Esophagus (tissue), 2 donors: ENCODE data around the gene NTSR2. TPM values are rescaled to one million over a fixed set of nuclear protein-coding genes. Genes with fewer than 3 reads are reported as not detected.

ENCODE experiments used
- H3K27ac ChIP-seq, 2 donors: one replicate each; pipeline ENCODE4 v1.5.1; 2013; ENCODE audit warnings: low read depth in 2 of 2, mild to moderate bottlenecking in 2 of 2, inconsistent platforms in 1 of 2, low read length in 1 of 2, moderate library complexity in 1 of 2
- H3K27me3 ChIP-seq, 2 donors: one replicate each; pipeline ENCODE4 v1.6.1; 2013; ENCODE audit warnings: low read length in 2 of 2, control low read depth in 1 of 2, mild to moderate bottlenecking in 1 of 2; ENCODE audit not compliant: insufficient read depth in 2 of 2, control insufficient read depth in 1 of 2
- H3K36me3 ChIP-seq, 2 donors: one replicate each; pipeline ENCODE4 v1.6.1; 2013; ENCODE audit warnings: low read length in 1 of 2; ENCODE audit not compliant: control insufficient read depth in 2 of 2, insufficient read depth in 2 of 2
- H3K4me1 ChIP-seq, 2 donors: one replicate each; pipeline ENCODE4 v1.6.1; 2013; ENCODE audit warnings: low read length in 1 of 2; ENCODE audit not compliant: control insufficient read depth in 2 of 2, insufficient read depth in 2 of 2
- H3K4me3 ChIP-seq, 2 donors: one replicate each; pipeline ENCODE4 v1.5.1; 2013; ENCODE audit warnings: low read length in 2 of 2, mild to moderate bottlenecking in 2 of 2, low read depth in 1 of 2, moderate library complexity in 1 of 2
- H3K9me3 ChIP-seq, 2 donors: one replicate each; pipeline ENCODE4 v1.6.1; 2013; ENCODE audit warnings: mild to moderate bottlenecking in 2 of 2, low read depth in 1 of 2, low read length in 1 of 2, moderate library complexity in 1 of 2; ENCODE audit not compliant: control insufficient read depth in 2 of 2, insufficient read depth in 1 of 2
- WGBS, 2 donors: extraction: QIAGEN DNeasy Blood & Tissue Kit; methylation state at CpG; one replicate each; pipeline ENCODE4 v1.1.7; 2013; 5-methylcytosine and 5-hydroxymethylcytosine counted together
- polyA plus RNA-seq, 2 donors: library from polyadenylated mRNA; stranded (reverse); fragments of 200-250 nt; gene quantifications; one replicate each; pipeline ENCODE4 v1.2.3, GENCODE V29; 2013
- donor health status: healthy with polysubstance abuse.
- donor health status: Bipolar disorder and iron deficiency.

NTSR2 gene
- polyA plus RNA-seq, 2 donors: not detected

- Histone ChIP-seq H3K9me3 (no peaks in the 10 kb centered on the region), H3K36me3 (no peaks in the 10 kb centered on the region), H3K27me3 (no peaks in the 10 kb centered on the region), H3K27ac (peak overlapping the region in 1 of 2 donors; percentile 45), H3K4me1 (peaks cover 0 to 5% of the 10 kb centered on the region in 2 donors), H3K4me3 (peak overlapping the region; percentile 16 to 44)
- 68 to 69% methylated on average over 1 of the region's 1 CpG for WGBS, 2 donors
Observed at GRCh38 chr2:11711354-11711716, 41.3 kb upstream of the NTSR2 start.

- WGBS, 2 donors: 21 to 25% methylated on average over 3 of the region's 3 CpGs
- H3K9me3 ChIP-seq: no peaks in the 10 kb centered on the region
- H3K27ac ChIP-seq: peak overlapping the region; percentile 38 to 45
- no peaks in the 10 kb centered on the region for H3K36me3 ChIP-seq
- peak overlapping the region; percentile 16 to 44 for H3K4me3 ChIP-seq
- H3K27me3 ChIP-seq: no peaks in the 10 kb centered on the region
- H3K4me1 ChIP-seq: peaks cover 0 to 3% of the 10 kb centered on the region in 2 donors
Observed at GRCh38 chr2:11710632-11711353, 40.8 kb upstream of the NTSR2 start.

- WGBS, 2 donors: 39 to 44% methylated on average over 3 of the region's 3 CpGs
Observed at GRCh38 chr2:11710210-11710609, 40.2 kb upstream of the NTSR2 start.

GRCh38 chr2:11709293-11709692 lies 39.3 kb upstream of the NTSR2 start:
- no peaks in the 10 kb centered on the region for H3K36me3 ChIP-seq
- H3K27ac ChIP-seq: no peak overlapping the region
- H3K4me1 ChIP-seq: peaks cover 0 to 3% of the 10 kb centered on the region in 2 donors
- 92 to 93% methylated on average over 8 of the region's 8 CpGs for WGBS, 2 donors
- H3K4me3 ChIP-seq: no peak overlapping the region
- no peaks in the 10 kb centered on the region for H3K27me3 ChIP-seq
- H3K9me3 ChIP-seq: no peaks in the 10 kb centered on the region

More at GRCh38 chr2:11710210-11710609, 40.2 kb upstream of the NTSR2 start:
- Histone ChIP-seq H3K36me3 (no peaks in the 10 kb centered on the region), H3K9me3 (no peaks in the 10 kb centered on the region), H3K27ac (peak overlapping the region in 1 of 2 donors; percentile 45), H3K4me3 (no peak overlapping the region), H3K4me1 (peaks cover 0 to 3% of the 10 kb centered on the region in 2 donors), H3K27me3 (no peaks in the 10 kb centered on the region)

- Histone ChIP-seq H3K4me3 (no peak overlapping the region), H3K27ac (no peak overlapping the region), H3K27me3 (no peaks in the 10 kb centered on the region), H3K36me3 (no peaks in the 10 kb centered on the region), H3K9me3 (no peaks in the 10 kb centered on the region), H3K4me1 (peaks cover 0 to 3% of the 10 kb centered on the region in 2 donors)
- 89 to 94% methylated on average over 3 of the region's 3 CpGs for WGBS, 2 donors
Observed at GRCh38 chr2:11708106-11708505, 38.1 kb upstream of the NTSR2 start.

GRCh38 chr2:11705711-11706110 lies 35.7 kb upstream of the NTSR2 start:
- Histone ChIP-seq H3K9me3 (no peaks in the 10 kb centered on the region), H3K4me3 (no peak overlapping the region), H3K4me1 (peaks cover 0 to 6% of the 10 kb centered on the region in 2 donors), H3K27me3 (no peaks in the 10 kb centered on the region), H3K36me3 (no peaks in the 10 kb centered on the region), H3K27ac (no peak overlapping the region)
- 88 to 97% methylated on average over 3 of the region's 3 CpGs for WGBS, 2 donors

- Histone ChIP-seq H3K4me3 (no peak overlapping the region), H3K36me3 (no peaks in the 10 kb centered on the region), H3K9me3 (no peaks in the 10 kb centered on the region), H3K27ac (no peak overlapping the region), H3K4me1 (peaks cover 0 to 10% of the 10 kb centered on the region in 2 donors), H3K27me3 (no peaks in the 10 kb centered on the region)
- 77 to 89% methylated on average over 4 of the region's 4 CpGs for WGBS, 2 donors
Observed at GRCh38 chr2:11705063-11705462, 35.1 kb upstream of the NTSR2 start.

GRCh38 chr2:11703700-11704099 lies 33.7 kb upstream of the NTSR2 start:
- no peak overlapping the region for H3K4me3 ChIP-seq
- peak overlapping the region in 1 of 2 donors; percentile 52 for H3K27ac ChIP-seq
- H3K36me3 ChIP-seq: no peaks in the 10 kb centered on the region
- no peaks in the 10 kb centered on the region for H3K27me3 ChIP-seq
- H3K9me3 ChIP-seq: no peaks in the 10 kb centered on the region
- WGBS, 2 donors: 62 to 68% methylated on average over 1 of the region's 1 CpG
- peaks cover 0 to 10% of the 10 kb centered on the region in 2 donors for H3K4me1 ChIP-seq

GRCh38 chr2:11702946-11703345 lies 33.0 kb upstream of the NTSR2 start:
- peak overlapping the region; percentile 67 to 82 for H3K27ac ChIP-seq
- WGBS, 2 donors: 93 to 95% methylated on average over 2 of the region's 2 CpGs

GRCh38 chr2:11701751-11702301 lies 31.8 kb upstream of the NTSR2 start:
- 52 to 61% methylated on average over 14 of the region's 14 CpGs for WGBS, 2 donors

More at GRCh38 chr2:11702946-11703345, 33.0 kb upstream of the NTSR2 start:
- no peaks in the 10 kb centered on the region for H3K36me3 ChIP-seq
- H3K9me3 ChIP-seq: no peaks in the 10 kb centered on the region
- no peak overlapping the region for H3K4me3 ChIP-seq
- H3K4me1 ChIP-seq: peaks cover 0 to 11% of the 10 kb centered on the region in 2 donors
- H3K27me3 ChIP-seq: no peaks in the 10 kb centered on the region

More at GRCh38 chr2:11701751-11702301, 31.8 kb upstream of the NTSR2 start:
- Histone ChIP-seq H3K36me3 (no peaks in the 10 kb centered on the region), H3K4me3 (no peak overlapping the region), H3K4me1 (peaks cover 4 to 19% of the 10 kb centered on the region in 2 donors), H3K9me3 (no peaks in the 10 kb centered on the region), H3K27me3 (no peaks in the 10 kb centered on the region), H3K27ac (peak overlapping the region; percentile 69 to 82)
